Fibroblast of lung (primary cell): ENCODE measurements around the gene TCF4. TPM values are rescaled to one million over a fixed set of nuclear protein-coding genes. Genes with fewer than 3 reads are reported as not detected.

Experiments
- DNase-seq, 2 donors: peaks; one replicate each; pipeline versions ENCODE4 v3.0.0 to v3.0.0-alpha.2; 2010; ENCODE audit warnings: low read depth in 2 of 2
- H2AFZ ChIP-seq: 2 replicates; pipeline ENCODE4 v1.5.1; 2012; ENCODE audit warnings: low read length, control low read depth, inconsistent platforms
- H3K27ac ChIP-seq: 2 replicates; pipeline ENCODE4 v1.5.1; 2011; ENCODE audit warnings: low read length, control low read depth; ENCODE audit not compliant: insufficient read depth
- H3K27me3 ChIP-seq: 2 replicates; pipeline ENCODE4 v1.5.1; 2011; ENCODE audit warnings: mild to moderate bottlenecking, low read length; ENCODE audit not compliant: control insufficient read depth, insufficient read depth
- H3K36me3 ChIP-seq: 2 replicates; pipeline ENCODE4 v1.5.1; 2011; ENCODE audit warnings: low read length; ENCODE audit not compliant: control insufficient read depth, insufficient read depth
- H3K4me1 ChIP-seq: 2 replicates; pipeline ENCODE4 v1.5.1; 2011; ENCODE audit warnings: low read length; ENCODE audit not compliant: control insufficient read depth, insufficient read depth; ENCODE audit errors: extremely low read depth
- H3K4me2 ChIP-seq: 2 replicates; pipeline ENCODE4 v1.5.1; 2011; ENCODE audit warnings: low read length, control low read depth; ENCODE audit not compliant: insufficient read depth; ENCODE audit errors: extremely low read depth
- H3K4me3 ChIP-seq, 4 experiments: fragments of 200-600 bp in 1 of 4; sonication (generic) in 1 of 4; replicated peaks in 1 of 4; 2 replicates each; pipeline ENCODE4 v1.5.1; 2011 to 2016; ENCODE audit warnings: low read length in 4 of 4, low read depth in 3 of 4, mild to moderate bottlenecking in 3 of 4, control low read depth in 2 of 4, inconsistent platforms in 1 of 4, mixed read lengths in 1 of 4; ENCODE audit not compliant: insufficient read depth in 1 of 4; ENCODE audit errors: control extremely low read depth in 1 of 4
- H3K79me2 ChIP-seq: 2 replicates; pipeline ENCODE4 v1.5.1; 2012; ENCODE audit warnings: mild to moderate bottlenecking, low read length, inconsistent platforms; ENCODE audit not compliant: control insufficient read depth, insufficient read depth
- H3K9ac ChIP-seq: 2 replicates; pipeline ENCODE4 v1.5.1; 2011; ENCODE audit warnings: mild to moderate bottlenecking, low read length, control low read depth; ENCODE audit not compliant: insufficient read depth
- H3K9me3 ChIP-seq: 2 replicates; pipeline ENCODE4 v1.5.1; 2012; ENCODE audit warnings: low read depth, low read length; ENCODE audit not compliant: control insufficient read depth, insufficient read depth
- H4K20me1 ChIP-seq: 2 replicates; pipeline ENCODE4 v1.5.1; 2011; ENCODE audit warnings: low read length; ENCODE audit not compliant: control insufficient read depth, insufficient read depth; ENCODE audit errors: extremely low read depth
- EZH2 ChIP-seq: IDR thresholded peaks from 2 replicates; pipeline ENCODE4 v1.5.1; 2012; ENCODE audit warnings: low read length, control low read depth, mild to moderate bottlenecking; ENCODE audit errors: missing control alignments
- polyA plus RNA-seq, 2 donors: library from polyadenylated mRNA; depleted of rRNA in 1 of 2; stranded (reverse) in 1 of 2; unstranded in 1 of 2; fragments of >200 nt; gene quantifications; 2 replicates each; pipeline ENCODE4 v1.2.1, GENCODE V29; 2011 to 2012; ENCODE audit warnings: missing spikeins in 1 of 2
- total RNA-seq: library from RNA; depleted of rRNA; stranded (reverse); fragments of >200 nt; gene quantifications from 2 replicates; pipeline ENCODE4 v1.2.1, GENCODE V29; 2014
- TF ChIP-seq, protein P1 (sequence below), 2 donors: IDR thresholded peaks in 1 of 2; conservative IDR thresholded peaks in 1 of 2; 1 replicate in 1 of 2; 2 replicates in 1 of 2; pipeline ENCODE4 v1.5.1; 2011 to 2012; ENCODE audit warnings: low read length in 2 of 2, control low read depth in 1 of 2, inconsistent platforms in 1 of 2, low read depth in 1 of 2, mild to moderate bottlenecking in 1 of 2

The TCF4 gene
- total and polyA plus RNA-seq, 2 donors (not counting 1 experiment from before 2014, with no cell fraction given) = 48.9 to 57.6 TPM

GRCh38 chr18:55634545-55634944 is 46.6 kb upstream of the TCF4 start:
- TF ChIP-seq EZH2 = no peak
- TF ChIP-seq, protein P1, sequence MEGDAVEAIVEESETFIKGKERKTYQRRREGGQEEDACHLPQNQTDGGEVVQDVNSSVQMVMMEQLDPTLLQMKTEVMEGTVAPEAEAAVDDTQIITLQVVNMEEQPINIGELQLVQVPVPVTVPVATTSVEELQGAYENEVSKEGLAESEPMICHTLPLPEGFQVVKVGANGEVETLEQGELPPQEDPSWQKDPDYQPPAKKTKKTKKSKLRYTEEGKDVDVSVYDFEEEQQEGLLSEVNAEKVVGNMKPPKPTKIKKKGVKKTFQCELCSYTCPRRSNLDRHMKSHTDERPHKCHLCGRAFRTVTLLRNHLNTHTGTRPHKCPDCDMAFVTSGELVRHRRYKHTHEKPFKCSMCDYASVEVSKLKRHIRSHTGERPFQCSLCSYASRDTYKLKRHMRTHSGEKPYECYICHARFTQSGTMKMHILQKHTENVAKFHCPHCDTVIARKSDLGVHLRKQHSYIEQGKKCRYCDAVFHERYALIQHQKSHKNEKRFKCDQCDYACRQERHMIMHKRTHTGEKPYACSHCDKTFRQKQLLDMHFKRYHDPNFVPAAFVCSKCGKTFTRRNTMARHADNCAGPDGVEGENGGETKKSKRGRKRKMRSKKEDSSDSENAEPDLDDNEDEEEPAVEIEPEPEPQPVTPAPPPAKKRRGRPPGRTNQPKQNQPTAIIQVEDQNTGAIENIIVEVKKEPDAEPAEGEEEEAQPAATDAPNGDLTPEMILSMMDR (conservative IDR thresholded peaks at IDR 0.05 in 1 of 2, IDR thresholded peaks at IDR 0.05 in 1 of 2; ENCODE audit: low read depth in 1 of 2, low read length in 2 of 2) = no peak
- DNase-seq = peak; percentile 78 to 92
- Histone ChIP-seq H3K9me3 (no peaks in the 10 kb centered on the region), H4K20me1 (no peaks in the 10 kb centered on the region), H3K27me3 (no peaks in the 10 kb centered on the region), H3K4me2 (no peak overlapping the region), H3K27ac (no peak overlapping the region), H3K9ac (no peak overlapping the region), H3K79me2 (no peaks in the 10 kb centered on the region), H3K4me3 (no peak overlapping the region), H3K4me1 (peaks cover 3% of the 10 kb centered on the region), H3K36me3 (no peaks in the 10 kb centered on the region), H2AFZ (no peak overlapping the region)

DNA sequence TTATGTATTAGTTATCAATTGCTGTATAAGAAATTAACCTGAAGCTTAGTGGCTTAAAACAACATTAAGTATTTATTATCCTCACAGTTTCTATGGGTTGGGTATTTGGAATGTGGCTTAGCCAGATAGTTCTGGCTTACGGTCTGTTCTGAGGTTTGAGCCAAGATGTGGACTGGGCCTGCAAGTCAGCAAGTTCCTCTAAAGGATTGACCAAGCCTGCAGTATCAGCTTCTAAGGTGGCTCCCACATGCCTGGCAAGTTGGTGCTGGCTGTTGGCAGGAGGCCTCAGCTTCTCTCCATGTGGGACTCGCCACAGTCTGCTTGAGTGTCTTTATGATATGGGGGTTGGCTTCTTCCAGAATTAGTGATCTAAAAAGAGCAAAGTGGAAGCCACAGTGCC is 45.0 kb upstream of the TCF4 start:
- DNase-seq = peak; percentile 4 to 53

DNA sequence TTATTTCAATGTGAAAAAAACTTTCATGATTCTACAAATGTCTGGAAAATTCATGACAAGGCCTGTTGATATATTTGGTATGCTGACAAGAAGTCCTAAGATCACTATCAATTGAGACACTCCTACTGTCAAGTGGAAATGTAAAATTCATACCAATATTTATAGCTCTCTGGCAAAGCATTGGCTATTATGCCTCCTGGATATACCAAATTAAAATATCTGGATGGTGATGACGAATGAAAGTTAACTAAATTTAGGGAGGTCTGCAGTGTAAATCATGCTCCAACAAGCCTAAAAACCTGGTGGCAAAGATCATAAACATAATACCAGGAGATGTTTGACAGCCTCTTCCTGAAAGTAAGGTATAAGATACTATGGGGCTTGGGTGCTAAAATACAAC is 41.1 kb upstream of the TCF4 start:
- DNase-seq = no peak
- H3K4me1 ChIP-seq = no peaks in the 10 kb centered on the region
- TF ChIP-seq, protein P1 (conservative IDR thresholded peaks at IDR 0.05 in 1 of 2, IDR thresholded peaks at IDR 0.05 in 1 of 2; ENCODE audit: low read depth in 1 of 2, low read length in 2 of 2) = no peak
- no peak for TF ChIP-seq EZH2
- no peaks in the 10 kb centered on the region for H3K9me3 ChIP-seq
- H3K27ac ChIP-seq = no peak overlapping the region
- no peaks in the 10 kb centered on the region for H3K79me2 ChIP-seq
- no peak overlapping the region for H3K4me3 ChIP-seq
- no peaks in the 10 kb centered on the region for H3K36me3 ChIP-seq
- no peak overlapping the region for H3K9ac ChIP-seq
- H4K20me1 ChIP-seq = no peaks in the 10 kb centered on the region
- no peak overlapping the region for H3K4me2 ChIP-seq
- no peak overlapping the region for H2AFZ ChIP-seq
- H3K27me3 ChIP-seq = no peaks in the 10 kb centered on the region

More for the DNA sequence above, 45.0 kb upstream of the TCF4 start:
- no peak overlapping the region for H3K4me2 ChIP-seq
- no peak overlapping the region for H3K9ac ChIP-seq
- no peak overlapping the region for H3K4me3 ChIP-seq
- H3K36me3 ChIP-seq = no peaks in the 10 kb centered on the region
- no peaks in the 10 kb centered on the region for H3K9me3 ChIP-seq
- H3K27me3 ChIP-seq = no peaks in the 10 kb centered on the region
- TF ChIP-seq, protein P1 (conservative IDR thresholded peaks at IDR 0.05 in 1 of 2, IDR thresholded peaks at IDR 0.05 in 1 of 2; ENCODE audit: low read depth in 1 of 2, low read length in 2 of 2) = no peak
- no peak for TF ChIP-seq EZH2
- no peaks in the 10 kb centered on the region for H4K20me1 ChIP-seq
- peaks cover 3% of the 10 kb centered on the region for H3K4me1 ChIP-seq
- no peaks in the 10 kb centered on the region for H3K79me2 ChIP-seq
- H3K27ac ChIP-seq = no peak overlapping the region
- no peak overlapping the region for H2AFZ ChIP-seq
